IMR-90 (cell line): ENCODE measurements around the gene NAPG. TPM values are rescaled to one million over a fixed set of nuclear protein-coding genes. Genes with fewer than 3 reads are reported as not detected.

Experiments used
- ATAC-seq: fragments of 200-7000 bp; cut with Tn5 transposase; 2 replicates; pipeline ENCODE4 v1.9.1; 2020; ENCODE audit warnings: low read depth, mild to moderate bottlenecking, moderate library complexity
- BruUV-seq: library from RNA; stranded (reverse); fragments of 400-500 nt; replicated peaks from 2 replicates; lab custom pipeline; 2021; lab: Mats Ljungman, UMichigan
- CTCF ChIA-PET: fragments of 300-600 bp; formaldehyde crosslinking; extraction: SDS; loops from one replicate; lab custom pipeline; 2021; ENCODE audit warnings: antibody characterized with exemption; lab: Yijun Ruan, JAX
- POLR2A ChIA-PET: fragments of 300-600 bp; sonication (Branson Sonifier 250); formaldehyde crosslinking; loops from one replicate; lab custom pipeline; 2022; ENCODE audit warnings: antibody characterized with exemption; ENCODE audit not compliant: unreplicated experiment; lab: Charles Lee
- DNase-seq: peaks from one replicate; pipeline ENCODE4 v3.0.0; 2013
- H2AFZ ChIP-seq: replicated peaks from 2 replicates; pipeline ENCODE3; 2013; ENCODE audit warnings: low read length, mild to moderate bottlenecking; ENCODE audit not compliant: poor library complexity
- H2AK5ac ChIP-seq: 2 replicates; pipeline ENCODE4 v1.6.1; 2013; ENCODE audit warnings: low read depth, low read length, inconsistent platforms
- H2AK9ac ChIP-seq: replicated peaks from 2 replicates; pipeline ENCODE3; 2013; ENCODE audit warnings: mild to moderate bottlenecking, low read depth, low read length, moderate library complexity; ENCODE audit not compliant: poor library complexity
- H2BK120ac ChIP-seq: 2 replicates; pipeline ENCODE4 v1.6.1; 2013; ENCODE audit warnings: low read depth, low read length, inconsistent platforms
- H2BK15ac ChIP-seq: 3 replicates; pipeline ENCODE4 v1.6.1; 2013; ENCODE audit warnings: low read depth, low read length, inconsistent platforms
- H2BK20ac ChIP-seq: 2 replicates; pipeline ENCODE4 v1.6.1; 2013; ENCODE audit warnings: low read depth, mild to moderate bottlenecking, inconsistent platforms, low read length, moderate library complexity
- H2BK5ac ChIP-seq: 2 replicates; pipeline ENCODE4 v1.6.1; 2013; ENCODE audit warnings: mild to moderate bottlenecking, low read depth, low read length, inconsistent platforms; ENCODE audit not compliant: poor library complexity, severe bottlenecking
- H3K14ac ChIP-seq: replicated peaks from 2 replicates; pipeline ENCODE4 v1.6.1; 2013; ENCODE audit warnings: low read depth, low read length, inconsistent platforms
- H3K18ac ChIP-seq: 2 replicates; pipeline ENCODE4 v1.6.1; 2013; ENCODE audit warnings: low read depth, low read length, control low read depth
- H3K23ac ChIP-seq: 2 replicates; pipeline ENCODE4 v1.6.1; 2013; ENCODE audit warnings: low read depth, low read length, inconsistent platforms
- H3K27ac ChIP-seq: 2 replicates; pipeline ENCODE4 v1.5.1; 2013; ENCODE audit warnings: mild to moderate bottlenecking, control low read depth, low read length; ENCODE audit not compliant: insufficient read depth
- H3K27me3 ChIP-seq: 2 replicates; pipeline ENCODE4 v1.6.1; 2013; ENCODE audit warnings: low read length; ENCODE audit not compliant: control insufficient read depth, insufficient read depth
- H3K36me3 ChIP-seq: 2 replicates; pipeline ENCODE4 v1.6.1; 2013; ENCODE audit warnings: low read length, mixed read lengths; ENCODE audit not compliant: control insufficient read depth, insufficient read depth
- H3K4ac ChIP-seq: 2 replicates; pipeline ENCODE4 v1.6.1; 2013; ENCODE audit warnings: low read depth, low read length, inconsistent platforms
- H3K4me1 ChIP-seq: 2 replicates; pipeline ENCODE4 v1.6.1; 2013; ENCODE audit warnings: low read length, mixed read lengths; ENCODE audit not compliant: control insufficient read depth, insufficient read depth
- H3K4me2 ChIP-seq: 2 replicates; pipeline ENCODE4 v1.6.1; 2013; ENCODE audit warnings: low read depth, mild to moderate bottlenecking, control low read depth, low read length, moderate library complexity
- H3K4me3 ChIP-seq: 2 replicates; pipeline ENCODE4 v1.5.1; 2013; ENCODE audit warnings: low read depth, mild to moderate bottlenecking, control low read depth, low read length, moderate library complexity; ENCODE audit not compliant: insufficient read depth
- H3K56ac ChIP-seq: 2 replicates; pipeline ENCODE4 v1.6.1; 2013; ENCODE audit warnings: low read length, inconsistent platforms; ENCODE audit not compliant: insufficient read depth; ENCODE audit errors: extremely low read depth
- H3K79me1 ChIP-seq, 2 experiments: 2 replicates each; pipeline ENCODE4 v1.6.1; 2013; ENCODE audit warnings: low read length in 2 of 2, inconsistent platforms in 1 of 2, low read depth in 1 of 2
- H3K9ac ChIP-seq: 2 replicates; pipeline ENCODE4 v1.6.1; 2013; ENCODE audit warnings: low read depth, low read length, control low read depth
- H3K9me1 ChIP-seq: 2 replicates; pipeline ENCODE4 v1.6.1; 2013; ENCODE audit warnings: low read length, inconsistent platforms; ENCODE audit not compliant: insufficient read depth
- H3K9me3 ChIP-seq: 2 replicates; pipeline ENCODE4 v1.6.1; 2013; ENCODE audit warnings: low read length; ENCODE audit not compliant: control insufficient read depth, insufficient read depth
- H4K20me1 ChIP-seq: 2 replicates; pipeline ENCODE4 v1.6.1; 2013; ENCODE audit warnings: low read length, inconsistent platforms; ENCODE audit not compliant: insufficient read depth
- H4K5ac ChIP-seq: 2 replicates; pipeline ENCODE4 v1.6.1; 2013; ENCODE audit warnings: mild to moderate bottlenecking, low read depth, low read length, control low read depth
- H4K8ac ChIP-seq, 2 experiments: 2 replicates each; pipeline ENCODE4 v1.6.1; 2013; ENCODE audit warnings: low read depth in 2 of 2, low read length in 2 of 2, control low read depth in 1 of 2, inconsistent platforms in 1 of 2
- H4K91ac ChIP-seq: 2 replicates; pipeline ENCODE4 v1.6.1; 2013; ENCODE audit warnings: low read depth, low read length, inconsistent platforms; ENCODE audit not compliant: insufficient read depth
- WGBS, 2 experiments: methylation state at CpG; one replicate each; pipeline versions ENCODE4 v1.1.5 to v1.1.7; 2013; ENCODE audit warnings: missing lambda C conversion rate in 2 of 2; ENCODE audit not compliant: insufficient read length in 1 of 2; ENCODE audit errors: extremely low coverage in 2 of 2; 5-methylcytosine and 5-hydroxymethylcytosine counted together
- dilution Hi-C: fragments of 300-500 bp; cut with HindIII; formaldehyde crosslinking; loops from one replicate; pipeline ENCODE4 v1.14.3; 2018; ENCODE audit warnings: low sequenced_read_pairs; ENCODE audit not compliant: unreplicated experiment
- in situ Hi-C: fragments of 300-500 bp; cut with MboI; formaldehyde crosslinking; loops from 3 replicates; pipeline ENCODE4 v1.14.3; 2019; ENCODE audit warnings: low sequenced_read_pairs, inconsistent platforms, mixed read lengths
- intact Hi-C: fragments of 100-400 bp; cut with micrococcal nuclease; formaldehyde crosslinking; loops from 2 replicates; pipeline ENCODE4 v1.10.0; 2022
- polyA plus RNA-seq, 3 experiments: library from polyadenylated mRNA; depleted of rRNA; stranded (reverse); fragments of >200 nt; gene quantifications; 2 replicates each; pipeline ENCODE4 v1.2.3, GENCODE V29; 2012; ENCODE audit warnings: low replicate concordance in 1 of 3
- total RNA-seq: library from RNA; depleted of rRNA; stranded (reverse); fragments of >200 nt; gene quantifications from 2 replicates; pipeline ENCODE4 v1.2.3, GENCODE V29; 2012
- TF ChIP-seq, protein P1 (sequence below): conservative IDR thresholded peaks from 2 replicates; pipeline ENCODE4 v1.5.1; 2012; ENCODE audit warnings: mild to moderate bottlenecking, low read depth, low read length, improper control_type of control experiment

NAPG gene
- total and polyA plus RNA-seq, 2 of the 4 experiments (the other 2 are of a cell fraction) = 13.0 to 32.8 TPM

DNA sequence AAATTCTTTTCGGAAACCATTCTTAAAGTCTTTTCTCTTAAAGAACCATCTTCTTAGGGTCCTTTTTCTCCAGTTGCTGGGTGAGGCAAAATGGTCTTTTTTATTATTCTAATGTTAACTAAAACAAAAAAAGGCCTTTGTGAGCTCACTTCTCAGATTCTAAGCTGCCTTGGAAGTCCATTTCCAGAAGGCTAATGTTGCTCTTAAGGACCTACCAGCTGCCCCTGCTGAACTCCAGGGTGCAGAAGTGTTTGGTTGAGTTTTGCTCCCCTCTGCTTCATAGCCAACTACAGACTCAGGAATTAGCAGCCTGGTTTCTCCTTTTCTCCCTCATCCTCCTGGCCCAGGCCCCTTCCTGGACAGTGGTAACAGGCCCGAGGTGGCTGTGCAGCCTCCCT, 48.0 kb upstream of the NAPG start:
- Histone ChIP-seq H3K79me1 (no peaks in the 10 kb centered on the region), H2AK9ac (no peak overlapping the region), H2BK5ac (no peak overlapping the region), H4K20me1 (no peaks in the 10 kb centered on the region), H3K4ac (no peak overlapping the region), H3K14ac (no peak overlapping the region), H2AK5ac (no peak overlapping the region), H3K27ac (no peak overlapping the region), H2BK20ac (no peak overlapping the region), H3K18ac (no peak overlapping the region), H3K36me3 (no peaks in the 10 kb centered on the region), H3K4me2 (no peak overlapping the region), H3K9me3 (no peaks in the 10 kb centered on the region), H4K91ac (no peak overlapping the region), H2AFZ (no peak overlapping the region), H2BK15ac (no peak overlapping the region), H3K9ac (no peak overlapping the region), H3K4me3 (no peak overlapping the region), H3K27me3 (peaks cover 27% of the 10 kb centered on the region), H4K8ac (no peak overlapping the region), H3K9me1 (no peaks in the 10 kb centered on the region), H3K23ac (no peak overlapping the region), H3K4me1 (peaks cover 4% of the 10 kb centered on the region; the same call in 1 of the 2 replicates), H3K56ac (no peak overlapping the region), H2BK120ac (no peak overlapping the region), H4K5ac (no peak overlapping the region)
- in situ Hi-C loops = no loop called here
- no peak for DNase-seq
- POLR2A ChIA-PET = no interaction called here
- no TSS peak for BruUV-seq
- TF ChIP-seq, protein P1, sequence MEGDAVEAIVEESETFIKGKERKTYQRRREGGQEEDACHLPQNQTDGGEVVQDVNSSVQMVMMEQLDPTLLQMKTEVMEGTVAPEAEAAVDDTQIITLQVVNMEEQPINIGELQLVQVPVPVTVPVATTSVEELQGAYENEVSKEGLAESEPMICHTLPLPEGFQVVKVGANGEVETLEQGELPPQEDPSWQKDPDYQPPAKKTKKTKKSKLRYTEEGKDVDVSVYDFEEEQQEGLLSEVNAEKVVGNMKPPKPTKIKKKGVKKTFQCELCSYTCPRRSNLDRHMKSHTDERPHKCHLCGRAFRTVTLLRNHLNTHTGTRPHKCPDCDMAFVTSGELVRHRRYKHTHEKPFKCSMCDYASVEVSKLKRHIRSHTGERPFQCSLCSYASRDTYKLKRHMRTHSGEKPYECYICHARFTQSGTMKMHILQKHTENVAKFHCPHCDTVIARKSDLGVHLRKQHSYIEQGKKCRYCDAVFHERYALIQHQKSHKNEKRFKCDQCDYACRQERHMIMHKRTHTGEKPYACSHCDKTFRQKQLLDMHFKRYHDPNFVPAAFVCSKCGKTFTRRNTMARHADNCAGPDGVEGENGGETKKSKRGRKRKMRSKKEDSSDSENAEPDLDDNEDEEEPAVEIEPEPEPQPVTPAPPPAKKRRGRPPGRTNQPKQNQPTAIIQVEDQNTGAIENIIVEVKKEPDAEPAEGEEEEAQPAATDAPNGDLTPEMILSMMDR = no peak
- ATAC-seq = no peak
- CTCF ChIA-PET = no interaction called here
- dilution Hi-C loops = no loop called here
- intact Hi-C loops = no loop called here
- no CpG with 5 or more reads among the region's 2 CpGs for WGBS, 2 experiments
